Left lung (tissue), 14 donors: ENCODE data around the gene ERP27. TPM values are rescaled to one million over a fixed set of nuclear protein-coding genes. Genes with fewer than 3 reads are reported as not detected.
A peak's percentile ranks its signal among the peaks of the same experiment; 100 is the strongest.

Experiments used
- ATAC-seq: fragments of 200-7000 bp; cut with Tn5 transposase; one replicate; pipeline ENCODE4 v1.9.1; 2020; ENCODE audit warnings: moderate library complexity
- DNase-seq, 4 donors: peaks; one replicate each; pipeline ENCODE4 v3.0.0-alpha.2; 2013 to 2020
- H3K27ac ChIP-seq, 2 donors: fragments of 200-600 bp; sonication (generic) in 1 of 2; one replicate each; pipeline versions ENCODE4 v1.5.0 to v1.8.0; 2020 to 2021
- H3K27me3 ChIP-seq, 2 donors: fragments of 200-600 bp; sonication (generic) in 1 of 2; one replicate each; pipeline versions ENCODE4 v1.5.0 to v1.8.0; 2020 to 2021
- H3K36me3 ChIP-seq, 2 donors: fragments of 200-600 bp; sonication (generic) in 1 of 2; one replicate each; pipeline versions ENCODE4 v1.5.0 to v1.8.0; 2020 to 2021
- H3K4me1 ChIP-seq, 2 donors: fragments of 200-600 bp; one replicate each; pipeline ENCODE4 v1.8.0; 2021
- H3K4me3 ChIP-seq, 2 donors: fragments of 200-600 bp; sonication (generic) in 1 of 2; one replicate each; pipeline versions ENCODE4 v1.5.0 to v1.8.0; 2020 to 2021; ENCODE audit warnings: mild to moderate bottlenecking in 1 of 2
- H3K9me3 ChIP-seq, 2 donors: fragments of 200-600 bp; sonication (generic) in 1 of 2; one replicate each; pipeline versions ENCODE4 v1.5.0 to v1.8.0; 2020 to 2021
- CTCF ChIP-seq, 2 donors: fragments of 200-600 bp; sonication (generic) in 1 of 2; IDR thresholded peaks; one replicate each; pipeline versions ENCODE4 v1.5.0 to v1.8.0; 2021; ENCODE audit warnings: antibody characterized with exemption in 2 of 2
- intact Hi-C, 2 donors: fragments of 100-400 bp; cut with DNase I; formaldehyde crosslinking; loops; one replicate each; pipeline versions ENCODE4 v1.11.2 to v1.14.2; 2022
- long read RNA-seq, 12 donors: library from polyadenylated mRNA in 2 of 12; unstranded in 2 of 12; transcript quantifications; one replicate each; pipeline ENCODE4 v2.0.0 and lab custom pipeline, GENCODE V29; 2019 to 2026
- polyA plus RNA-seq, 6 donors: library from polyadenylated mRNA; unstranded; fragments of 120-200 nt; gene quantifications; one replicate each; pipeline ENCODE4 v1.2.1, GENCODE V29; 2013; ENCODE audit not compliant: insufficient read length in 6 of 6
- total RNA-seq, 2 donors: library from RNA; stranded (reverse); fragmentation: NEBNext Ultra II Directional; extraction: Animal tissue kit (Norgen Biotek cat#: 25700); gene quantifications; one replicate each; pipeline ENCODE4 v1.2.1, GENCODE V29; 2021
- donor health status: DM: no; HTN: yes; CAD: no.
- donor health status: DM: no; HTN: no; CAD: no.

The ERP27 gene
- total RNA-seq (10 to 100 TPM in 1 of 2 donors, 1 to 10 TPM in 1; 5.3 to 16.2 TPM), polyA plus RNA-seq (10 to 100 TPM in 2 of 6 donors, 1 to 10 TPM in 4; 3.0 to 14.8 (median 8.4) TPM)
- long read RNA-seq, donor 1, partial matches to known transcripts, result 0 of 6 reads
- long read RNA-seq, donor 1, other reads (novel, unspliced or antisense), result 6 of 6 reads
- long read RNA-seq, donor 2, result 0 reads
- long read RNA-seq, donor 3, result 0 reads
- long read RNA-seq, donor 4, transcript ERP27-202 (5 exons, 993 nt), result major isoform, 14 of 17 reads
- long read RNA-seq, donor 4, partial matches to known transcripts, result 3 of 17 reads
- long read RNA-seq, donor 4, other reads (novel, unspliced or antisense), result 0 of 17 reads
- long read RNA-seq, donor 5, partial matches to known transcripts, result 0 of 7 reads
- long read RNA-seq, donor 5, other reads (novel, unspliced or antisense), result 7 of 7 reads
- long read RNA-seq, donor 6, result 0 reads
- long read RNA-seq, donor 7, result 0 reads
- long read RNA-seq, donor 8, result 0 reads
- long read RNA-seq, donor 9, result 0 reads
- long read RNA-seq, donor 10, partial matches to known transcripts, result 1 of 4 reads
- long read RNA-seq, donor 10, other reads (novel, unspliced or antisense), result 1 of 4 reads
- long read RNA-seq, donor 11, result 0 reads
- long read RNA-seq, donor 12, result 0 reads

GRCh38 chr12:14938301-14938700 lies at the start of gene ERP27:
TSS of gene ERP27 (minus strand) at chr12:14938537. CDS start at chr12:14938508, 29 bp downstream.
- H3K4me3 ChIP-seq, result no peak within 1 kb of the TSS
- no peak for TF ChIP-seq CTCF (IDR thresholded peaks at IDR 0.05)
- H3K36me3 ChIP-seq, result peaks cover 0 to 44% of the 10 kb centered on the region in 2 donors
- ATAC-seq, result no peak
- peak within 1 kb of the TSS in 1 of 2 donors; percentile 28 for H3K27ac ChIP-seq
- DNase-seq, result no peak
- H3K27me3 ChIP-seq, result no peaks in the 10 kb centered on the region
- peaks cover 0 to 14% of the 10 kb centered on the region in 2 donors for H3K4me1 ChIP-seq
- H3K9me3 ChIP-seq, result no peaks in the 10 kb centered on the region
- intact Hi-C loops, result no loop called here

- intact Hi-C loops, result loop anchor here in 1 of 2 donors (10.0 kb wide), 1 partner anchor 253 kb away; no protein-coding TSS in a partner anchor
- no peaks in the 10 kb centered on the region for H3K27me3 ChIP-seq
- TF ChIP-seq CTCF (IDR thresholded peaks at IDR 0.05), result no peak
These were observed 49.7 kb upstream of the ERP27 start for GRCh38 chr12:14988035-14988434.

GRCh38 chr12:14986449-14986848 lies 48.1 kb upstream of the ERP27 start:
- Histone ChIP-seq H3K4me1 (peaks cover 3 to 58% of the 10 kb centered on the region in 2 donors), H3K27ac (no peak overlapping the region), H3K4me3 (no peak overlapping the region), H3K27me3 (no peaks in the 10 kb centered on the region), H3K36me3 (no peaks in the 10 kb centered on the region), H3K9me3 (peaks cover 0 to 3% of the 10 kb centered on the region in 2 donors)
- intact Hi-C loops, result loop anchor here in 1 of 2 donors (10.0 kb wide), 1 partner anchor 252 kb away; no protein-coding TSS in a partner anchor
- no peak for ATAC-seq
- TF ChIP-seq CTCF (IDR thresholded peaks at IDR 0.05), result no peak
- DNase-seq, result no peak

More at GRCh38 chr12:14988035-14988434, 49.7 kb upstream of the ERP27 start:
- no peaks in the 10 kb centered on the region for H3K36me3 ChIP-seq
- DNase-seq (no peak), ATAC-seq (no peak)
- peaks cover 0 to 4% of the 10 kb centered on the region in 2 donors for H3K9me3 ChIP-seq
- no peak overlapping the region for H3K4me3 ChIP-seq
- peak overlapping the region in 1 of 2 donors; percentile 49 for H3K27ac ChIP-seq
- peaks cover 3 to 51% of the 10 kb centered on the region in 2 donors for H3K4me1 ChIP-seq

GRCh38 chr12:14984766-14985285 lies 46.5 kb upstream of the ERP27 start:
- ATAC-seq (no peak), DNase-seq (no peak)
- Histone ChIP-seq H3K36me3 (no peaks in the 10 kb centered on the region), H3K27ac (no peak overlapping the region), H3K27me3 (no peaks in the 10 kb centered on the region), H3K4me3 (no peak overlapping the region), H3K4me1 (peaks cover 3 to 72% of the 10 kb centered on the region in 2 donors), H3K9me3 (no peaks in the 10 kb centered on the region)
- intact Hi-C loops, result loop anchor here in 1 of 2 donors (10.0 kb wide), 1 partner anchor 250 kb away; no protein-coding TSS in a partner anchor
- no peak for TF ChIP-seq CTCF (IDR thresholded peaks at IDR 0.05)
